ENCODE data around the gene ADARB2. TPM values are rescaled to one million over a fixed set of nuclear protein-coding genes. Genes with fewer than 3 reads are reported as not detected.

ADARB2 gene
- polyA plus RNA-seq, 6 donors from 2014 or later = 0.10 to 0.12 TPM; not detected in 4

GRCh38 chr10:1154531-1155295 is 582.6 kb downstream of the ADARB2 start:
- ATAC-seq (ENCODE audit: low read depth in 2 of 2) = no peak
- DNase-seq = no peak
- Mint-ChIP-seq H3K9me3 (peaks cover 0 to 2% (median 0%) of the 10 kb centered on the region in 7 donors), H3K4me3 (no peak overlapping the region), H3K4me1 (no peaks in the 10 kb centered on the region), H3K27ac (peak overlapping the region in 1 of 6 donors; percentile 39), H3K36me3 (no peaks in the 10 kb centered on the region), H3K27me3 (peaks cover 1 to 40% (median 17%) of the 10 kb centered on the region in 3 donors)

- ATAC-seq (ENCODE audit: low read depth in 2 of 2) (no peak), DNase-seq (no peak)
- no peak overlapping the region for H3K4me3 Mint-ChIP-seq
- peaks cover 0 to 3% (median 0%) of the 10 kb centered on the region in 7 donors for H3K9me3 Mint-ChIP-seq
- H3K4me1 Mint-ChIP-seq = no peaks in the 10 kb centered on the region
- no peaks in the 10 kb centered on the region for H3K36me3 Mint-ChIP-seq
- peak overlapping the region in 1 of 6 donors; percentile 84 for H3K27ac Mint-ChIP-seq
- peaks cover 7 to 42% (median 25%) of the 10 kb centered on the region in 3 donors for H3K27me3 Mint-ChIP-seq
These were observed 583.4 kb downstream of the ADARB2 start for GRCh38 chr10:1153805-1154351.

DNA sequence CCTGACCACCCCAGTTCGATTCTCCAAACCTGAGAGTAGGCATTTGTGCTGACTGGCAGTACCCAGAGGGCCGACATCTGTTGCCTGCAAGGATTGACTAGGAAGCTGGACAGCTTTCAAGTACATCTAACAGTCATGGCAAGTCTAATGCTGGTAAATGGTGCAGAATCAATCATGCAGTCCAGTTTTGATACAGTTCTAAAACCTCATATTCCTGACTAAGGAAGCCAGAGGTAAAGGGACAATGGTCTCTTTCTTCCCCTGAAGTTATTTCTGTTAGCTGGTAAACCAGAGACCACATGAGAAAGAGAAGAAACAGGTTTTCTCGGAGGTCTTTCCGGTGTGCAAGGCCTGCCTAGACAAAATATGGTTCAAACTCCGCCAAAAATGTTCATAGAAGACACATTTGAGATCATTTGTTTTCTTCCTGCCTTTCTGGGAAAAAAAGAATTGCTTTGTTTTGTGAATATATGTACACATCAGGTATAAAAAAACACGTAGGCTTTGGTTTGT is 584.0 kb downstream of the ADARB2 start:
- Mint-ChIP-seq H3K27ac (no peak overlapping the region), H3K36me3 (no peaks in the 10 kb centered on the region), H3K27me3 (peaks cover 7 to 42% (median 26%) of the 10 kb centered on the region in 3 donors), H3K9me3 (peaks cover 0 to 5% (median 0%) of the 10 kb centered on the region in 7 donors), H3K4me3 (no peak overlapping the region), H3K4me1 (no peaks in the 10 kb centered on the region)
- DNase-seq (no peak), ATAC-seq (ENCODE audit: low read depth in 2 of 2) (no peak)

DNA sequence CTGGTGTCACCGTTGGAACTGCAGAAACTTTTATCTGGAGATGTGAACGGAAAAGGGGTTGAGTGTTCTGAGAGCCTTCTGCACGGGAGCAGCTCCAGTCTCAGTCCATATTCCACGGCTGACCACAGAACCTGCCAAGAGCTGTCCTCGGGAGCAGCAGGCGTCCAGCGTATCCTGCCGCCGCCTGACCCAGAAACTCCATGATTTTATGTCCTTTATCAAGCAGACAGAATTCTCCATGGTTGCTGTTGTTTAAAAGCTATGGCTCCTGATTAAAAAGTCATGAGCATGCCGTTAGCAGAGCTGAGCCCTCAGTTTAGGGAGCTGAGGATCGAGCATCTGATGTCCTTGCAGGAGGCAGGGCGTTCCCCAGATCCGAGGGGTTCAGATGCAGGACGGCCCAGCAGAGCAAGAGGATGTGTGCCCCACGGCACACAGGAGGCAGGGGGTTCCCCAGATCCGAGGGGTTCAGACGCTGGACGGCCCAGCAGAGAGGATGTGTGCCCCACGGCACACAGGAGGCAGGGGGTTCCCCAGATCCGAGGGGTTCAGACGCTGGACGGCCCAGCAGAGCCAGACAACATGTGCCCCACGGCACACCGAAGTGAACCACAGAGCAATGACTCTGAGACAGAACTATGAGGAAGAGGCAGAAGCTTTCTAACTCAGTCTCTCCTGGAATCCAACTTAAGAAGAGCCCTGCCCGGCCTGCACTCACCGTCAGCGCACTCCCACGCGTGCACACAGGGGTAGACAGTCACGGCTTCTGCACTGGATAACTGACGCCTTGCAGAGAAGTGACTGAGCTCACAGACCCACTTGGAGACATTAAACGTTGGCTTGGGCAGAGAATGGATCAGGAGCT is 584.7 kb downstream of the ADARB2 start:
- H3K4me1 Mint-ChIP-seq = no peaks in the 10 kb centered on the region
- ATAC-seq (ENCODE audit: low read depth in 2 of 2) (no peak), DNase-seq (no peak)
- H3K4me3 Mint-ChIP-seq = no peak overlapping the region
- no peak overlapping the region for H3K27ac Mint-ChIP-seq
- H3K27me3 Mint-ChIP-seq = peaks cover 7 to 37% (median 22%) of the 10 kb centered on the region in 3 donors
- H3K9me3 Mint-ChIP-seq = peaks cover 0 to 8% (median 0%) of the 10 kb centered on the region in 7 donors
- H3K36me3 Mint-ChIP-seq = no peaks in the 10 kb centered on the region

DNA sequence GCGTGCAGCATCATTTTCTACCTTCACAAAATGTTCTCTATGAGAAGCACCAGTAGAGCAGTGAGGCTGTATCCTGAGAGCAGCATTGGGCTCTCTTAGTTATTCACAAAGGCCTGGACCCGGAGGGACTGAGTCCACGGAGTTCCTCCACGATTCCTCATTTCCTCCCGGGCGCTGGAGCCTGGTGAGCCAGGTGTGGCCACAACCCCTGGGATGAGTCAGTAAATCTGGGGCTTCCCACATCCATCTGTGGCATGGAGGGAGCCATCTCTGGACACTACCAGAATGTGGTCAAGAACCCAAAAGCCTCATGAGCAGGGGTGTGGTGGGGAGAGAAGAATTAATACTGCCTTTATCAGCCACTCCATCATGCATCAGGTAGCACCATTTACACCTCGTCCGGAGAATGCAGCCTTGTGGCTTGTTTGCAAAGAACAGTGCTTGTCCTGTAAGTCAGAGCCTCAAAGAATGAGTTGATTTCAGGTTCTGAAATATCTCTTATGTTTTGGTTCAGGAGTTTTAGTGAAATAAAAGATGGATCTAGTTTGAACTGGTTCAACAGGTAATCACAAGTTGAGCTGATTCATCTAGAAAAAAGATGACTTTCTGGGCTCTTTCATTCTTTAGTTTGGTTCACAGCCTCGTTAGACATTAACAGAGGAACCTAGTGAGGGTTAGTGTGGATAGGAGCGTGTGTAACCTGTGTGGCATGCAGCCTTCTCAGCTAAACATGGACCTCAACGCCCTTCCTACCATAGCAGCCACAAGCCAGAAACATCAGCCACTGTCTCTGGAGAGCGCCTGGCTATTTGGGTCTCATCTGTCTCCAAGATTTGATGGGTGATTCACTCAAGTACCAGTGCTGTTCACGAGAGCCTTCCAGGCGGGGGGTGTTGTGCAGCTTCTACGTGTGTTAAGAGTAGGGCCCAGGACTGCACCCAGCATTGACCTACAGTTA is 586.0 kb downstream of the ADARB2 start:
- H3K27me3 Mint-ChIP-seq = peaks cover 14 to 28% (median 18%) of the 10 kb centered on the region in 3 donors
- no peaks in the 10 kb centered on the region for H3K4me1 Mint-ChIP-seq
- H3K36me3 Mint-ChIP-seq = peaks cover 0 to 9% of the 10 kb centered on the region in 2 donors
- ATAC-seq (ENCODE audit: low read depth in 2 of 2) (no peak), DNase-seq (no peak)
- H3K4me3 Mint-ChIP-seq = no peak overlapping the region
- peaks cover 3 to 18% (median 10%) of the 10 kb centered on the region in 7 donors for H3K9me3 Mint-ChIP-seq
- H3K27ac Mint-ChIP-seq = no peak overlapping the region

DNA sequence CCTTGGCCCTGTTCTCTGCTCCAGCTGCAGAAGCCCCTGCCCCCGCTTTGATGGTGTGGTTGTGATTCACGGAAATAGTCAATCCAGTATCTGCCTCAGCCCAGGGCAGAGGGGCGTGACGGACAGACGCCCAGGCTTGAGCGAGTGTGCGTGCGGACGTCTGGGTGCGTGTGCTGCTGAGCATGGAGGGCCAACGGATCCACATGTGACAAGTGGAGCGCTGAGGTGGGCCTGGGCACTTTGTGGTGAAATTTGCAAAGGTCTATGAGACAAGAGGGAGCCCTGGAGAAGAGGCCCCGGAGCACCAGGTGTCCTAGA is 586.7 kb downstream of the ADARB2 start:
- peak overlapping the region in 1 of 6 donors; percentile 7 for H3K27ac Mint-ChIP-seq
- peaks cover 6 to 26% (median 17%) of the 10 kb centered on the region in 7 donors for H3K9me3 Mint-ChIP-seq
- no peaks in the 10 kb centered on the region for H3K4me1 Mint-ChIP-seq

DNA sequence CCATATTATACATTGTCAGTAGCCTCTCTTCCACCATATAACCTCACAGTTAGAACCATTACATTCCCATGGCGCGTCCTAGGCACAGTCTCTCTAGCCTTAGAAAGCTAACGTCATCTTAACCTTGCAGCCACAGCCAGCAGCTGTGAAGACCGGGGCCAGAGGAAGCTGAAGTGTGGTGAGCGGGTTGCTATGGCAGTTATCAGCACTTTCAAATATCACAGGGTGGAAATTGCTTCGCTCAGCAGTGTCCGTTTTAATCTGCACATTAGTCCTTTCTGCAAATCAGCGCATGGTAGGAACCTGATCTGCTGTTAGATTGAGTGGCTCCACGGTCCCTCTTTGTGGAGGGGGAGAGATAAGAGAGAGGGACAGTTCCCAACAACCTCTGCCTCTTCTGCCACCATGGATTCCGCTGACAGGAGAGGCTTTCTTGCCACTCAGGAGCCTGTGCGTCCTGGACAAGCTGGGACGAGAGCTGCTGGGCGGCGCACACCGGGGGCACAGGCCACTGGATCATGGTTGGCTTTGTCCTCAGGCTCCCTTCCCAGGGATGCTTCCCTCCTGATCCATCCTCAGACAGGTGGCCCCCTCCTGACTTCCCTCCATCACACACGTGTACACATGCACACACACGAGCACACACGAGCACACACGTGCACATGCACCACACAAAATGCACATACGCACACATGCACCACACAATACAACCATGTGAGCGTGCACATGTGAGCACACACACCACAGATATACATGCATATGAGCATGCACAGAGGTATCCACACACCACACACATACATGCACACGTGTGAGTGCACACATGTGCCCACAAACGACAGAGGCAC is 587.3 kb downstream of the ADARB2 start:
- DNase-seq (no peak), ATAC-seq (ENCODE audit: low read depth in 2 of 2) (no peak)
- peaks cover 6 to 29% (median 20%) of the 10 kb centered on the region in 7 donors for H3K9me3 Mint-ChIP-seq
- H3K36me3 Mint-ChIP-seq = peaks cover 0 to 17% of the 10 kb centered on the region in 2 donors
- H3K4me3 Mint-ChIP-seq = no peak overlapping the region
- H3K27ac Mint-ChIP-seq = no peak overlapping the region
- peaks cover 14 to 28% (median 20%) of the 10 kb centered on the region in 3 donors for H3K27me3 Mint-ChIP-seq
- no peaks in the 10 kb centered on the region for H3K4me1 Mint-ChIP-seq

More for the DNA sequence above, 586.7 kb downstream of the ADARB2 start:
- Mint-ChIP-seq H3K36me3 (peaks cover 0 to 17% of the 10 kb centered on the region in 2 donors), H3K4me3 (no peak overlapping the region), H3K27me3 (peaks cover 14 to 28% (median 20%) of the 10 kb centered on the region in 3 donors)
- ATAC-seq (ENCODE audit: low read depth in 2 of 2) (no peak), DNase-seq (no peak)

GRCh38 chr10:1148855-1149605 is 588.3 kb downstream of the ADARB2 start:
- H3K4me3 Mint-ChIP-seq = peak overlapping the region in 1 of 8 donors; percentile 72
- no peaks in the 10 kb centered on the region for H3K4me1 Mint-ChIP-seq
- DNase-seq = no peak
- no peak for ATAC-seq (ENCODE audit: low read depth in 2 of 2)
- H3K36me3 Mint-ChIP-seq = peaks cover 8 to 27% of the 10 kb centered on the region in 2 donors
- no peak overlapping the region for H3K27ac Mint-ChIP-seq
- H3K9me3 Mint-ChIP-seq = peaks cover 6 to 39% (median 30%) of the 10 kb centered on the region in 7 donors
- H3K27me3 Mint-ChIP-seq = peaks cover 17 to 24% (median 18%) of the 10 kb centered on the region in 3 donors

DNA sequence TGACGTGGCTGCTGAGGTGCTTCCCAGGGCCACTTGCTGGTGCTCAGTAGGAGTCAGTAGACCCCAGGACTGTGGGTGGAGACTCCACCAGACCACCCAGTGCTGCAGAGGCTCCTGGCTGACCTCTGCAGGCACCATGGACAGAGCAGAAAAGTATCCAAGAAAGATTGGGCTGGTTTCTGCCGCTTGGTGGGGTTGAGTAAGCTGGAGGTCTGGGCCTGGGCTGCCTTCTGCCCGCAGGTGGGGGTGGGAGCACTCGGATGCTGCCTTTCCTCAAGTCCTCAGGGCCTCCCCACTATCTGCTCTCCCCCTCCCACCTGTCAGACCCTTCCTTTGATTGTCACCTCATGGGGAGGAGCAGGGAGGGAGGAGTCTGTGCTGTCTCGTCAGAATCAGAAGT is 589.5 kb downstream of the ADARB2 start:
- no peak for ATAC-seq (ENCODE audit: low read depth in 2 of 2)
- Mint-ChIP-seq H3K4me1 (no peaks in the 10 kb centered on the region), H3K9me3 (peaks cover 8 to 44% (median 31%) of the 10 kb centered on the region in 7 donors), H3K27me3 (peaks cover 17 to 24% (median 22%) of the 10 kb centered on the region in 3 donors), H3K27ac (no peak overlapping the region), H3K36me3 (peaks cover 9 to 29% of the 10 kb centered on the region in 2 donors), H3K4me3 (no peak overlapping the region)
- DNase-seq = no peak

DNA sequence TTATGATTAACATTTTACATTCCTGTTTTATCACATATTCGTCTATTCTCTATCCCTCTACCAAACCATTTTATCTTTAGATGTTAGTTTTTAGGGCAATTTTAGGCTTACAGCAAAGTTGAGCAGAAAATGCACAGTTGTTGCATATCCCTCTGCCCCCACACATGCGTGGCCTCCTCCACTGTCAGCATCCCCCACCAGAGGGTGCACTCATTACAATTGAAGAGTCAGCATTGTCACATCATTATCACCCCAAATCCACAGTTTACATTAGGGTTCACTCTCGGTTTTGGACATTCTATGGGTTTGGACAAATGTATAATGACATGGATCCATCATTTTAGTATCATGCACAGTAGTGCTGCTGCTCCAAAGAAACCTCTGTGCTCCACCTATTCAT is 594.7 kb downstream of the ADARB2 start:
- peaks cover 16 to 21% (median 18%) of the 10 kb centered on the region in 3 donors for H3K27me3 Mint-ChIP-seq
- DNase-seq = no peak
- no peak overlapping the region for H3K4me3 Mint-ChIP-seq
- H3K27ac Mint-ChIP-seq = peak overlapping the region in 2 of 6 donors; percentile 26 to 94
- peaks cover 19 to 66% (median 54%) of the 10 kb centered on the region in 7 donors for H3K9me3 Mint-ChIP-seq
- H3K36me3 Mint-ChIP-seq = peaks cover 26 to 54% of the 10 kb centered on the region in 2 donors
- ATAC-seq (ENCODE audit: low read depth in 2 of 2) = no peak
- H3K4me1 Mint-ChIP-seq = no peaks in the 10 kb centered on the region

GRCh38 chr10:1141701-1142100 is 595.6 kb downstream of the ADARB2 start:
- ATAC-seq (ENCODE audit: low read depth in 2 of 2) (no peak), DNase-seq (no peak)
- Mint-ChIP-seq H3K9me3 (peaks cover 15 to 66% (median 53%) of the 10 kb centered on the region in 7 donors), H3K27ac (peak overlapping the region in 1 of 6 donors; percentile 77), H3K4me3 (no peak overlapping the region), H3K4me1 (no peaks in the 10 kb centered on the region), H3K27me3 (peaks cover 13 to 21% (median 16%) of the 10 kb centered on the region in 3 donors), H3K36me3 (peaks cover 26 to 47% of the 10 kb centered on the region in 2 donors)
